Measurements from ENCODE around the gene MARK4.

GRCh38 chr19:45216667-45217066 is 34.4 kb upstream of the MARK4 start:
- TF ChIP-seq, protein P1, sequence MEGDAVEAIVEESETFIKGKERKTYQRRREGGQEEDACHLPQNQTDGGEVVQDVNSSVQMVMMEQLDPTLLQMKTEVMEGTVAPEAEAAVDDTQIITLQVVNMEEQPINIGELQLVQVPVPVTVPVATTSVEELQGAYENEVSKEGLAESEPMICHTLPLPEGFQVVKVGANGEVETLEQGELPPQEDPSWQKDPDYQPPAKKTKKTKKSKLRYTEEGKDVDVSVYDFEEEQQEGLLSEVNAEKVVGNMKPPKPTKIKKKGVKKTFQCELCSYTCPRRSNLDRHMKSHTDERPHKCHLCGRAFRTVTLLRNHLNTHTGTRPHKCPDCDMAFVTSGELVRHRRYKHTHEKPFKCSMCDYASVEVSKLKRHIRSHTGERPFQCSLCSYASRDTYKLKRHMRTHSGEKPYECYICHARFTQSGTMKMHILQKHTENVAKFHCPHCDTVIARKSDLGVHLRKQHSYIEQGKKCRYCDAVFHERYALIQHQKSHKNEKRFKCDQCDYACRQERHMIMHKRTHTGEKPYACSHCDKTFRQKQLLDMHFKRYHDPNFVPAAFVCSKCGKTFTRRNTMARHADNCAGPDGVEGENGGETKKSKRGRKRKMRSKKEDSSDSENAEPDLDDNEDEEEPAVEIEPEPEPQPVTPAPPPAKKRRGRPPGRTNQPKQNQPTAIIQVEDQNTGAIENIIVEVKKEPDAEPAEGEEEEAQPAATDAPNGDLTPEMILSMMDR (IDR thresholded peaks at IDR 0.05) = no peak
- no peak for TF ChIP-seq POLR2A (IDR thresholded peaks at IDR 0.05)
